B cell (primary cell): Measurements from ENCODE around the gene PDE4B.

Source experiments
- CTCF ChIP-seq: fragments of 200-600 bp; IDR thresholded peaks from one replicate; pipeline ENCODE4 v1.8.0; 2022; ENCODE audit warnings: antibody characterized with exemption, mild to moderate bottlenecking
- EZH2 ChIP-seq: IDR thresholded peaks from 2 replicates; pipeline ENCODE4 v1.6.1; 2012; ENCODE audit warnings: borderline replicate concordance, low read depth, mild to moderate bottlenecking, moderate library complexity, low read length; ENCODE audit not compliant: insufficient read depth, poor library complexity, severe bottlenecking

- TF ChIP-seq CTCF (no peak), EZH2 (no peak)
These were observed 30.4 kb upstream of the PDE4B start for GRCh38 chr1:65762081-65762862.
